CD14-positive monocyte (primary cell): ENCODE data around the gene IZUMO1. TPM values are rescaled to one million over a fixed set of nuclear protein-coding genes. Genes with fewer than 3 reads are reported as not detected.
A peak's percentile ranks its signal among the peaks of the same experiment; 100 is the strongest.

Experiments
- DNase-seq, 3 donors: peaks; one replicate each; pipeline ENCODE4 v3.0.0-alpha.2; 2011 to 2022
- H2AFZ ChIP-seq: 2 replicates; pipeline ENCODE4 v1.6.0; 2012; ENCODE audit warnings: mild to moderate bottlenecking, low read depth, low read length, inconsistent platforms; ENCODE audit not compliant: insufficient read depth, poor library complexity, severe bottlenecking
- H3K27ac ChIP-seq, 2 donors: 1 replicate in 1 of 2; 2 replicates in 1 of 2; pipeline ENCODE4 v1.5.1; 2012 to 2013; ENCODE audit warnings: low read length in 2 of 2, control low read depth in 1 of 2, inconsistent platforms in 1 of 2, low read depth in 1 of 2, mild to moderate bottlenecking in 1 of 2
- H3K27me3 ChIP-seq, 2 donors: one replicate each; pipeline versions ENCODE4 v1.6.0 to v1.6.1; 2011 to 2013; ENCODE audit warnings: low read length in 2 of 2; ENCODE audit not compliant: control insufficient read depth in 2 of 2, insufficient read depth in 2 of 2
- H3K36me3 ChIP-seq, 2 donors: replicated peaks in 1 of 2; 1 replicate in 1 of 2; 2 replicates in 1 of 2; pipeline versions ENCODE4 v1.5.1 to v1.6.1; 2012 to 2013; ENCODE audit warnings: low read length in 2 of 2, control low read depth in 1 of 2, inconsistent platforms in 1 of 2, mild to moderate bottlenecking in 1 of 2; ENCODE audit not compliant: insufficient read depth in 2 of 2, control insufficient read depth in 1 of 2
- H3K4me1 ChIP-seq, 2 donors: 1 replicate in 1 of 2; 2 replicates in 1 of 2; pipeline versions ENCODE4 v1.5.1 to v1.6.1; 2012 to 2013; ENCODE audit warnings: low read length in 2 of 2, control low read depth in 1 of 2, inconsistent platforms in 1 of 2, mild to moderate bottlenecking in 1 of 2, moderate library complexity in 1 of 2; ENCODE audit not compliant: insufficient read depth in 2 of 2, control insufficient read depth in 1 of 2
- H3K4me2 ChIP-seq: replicated peaks from 2 replicates; pipeline ENCODE3; 2012; ENCODE audit warnings: low read length, moderate library complexity, mild to moderate bottlenecking; ENCODE audit not compliant: poor library complexity, severe bottlenecking; ENCODE audit errors: extremely low read depth
- H3K4me3 ChIP-seq, 3 experiments: fragments of 200-600 bp in 1 of 3; sonication (generic) in 1 of 3; replicated peaks in 1 of 3; 1 replicate in 2 of 3; 2 replicates in 1 of 3; pipeline ENCODE4 v1.5.1; 2011 to 2013; ENCODE audit warnings: low read length in 3 of 3, mild to moderate bottlenecking in 3 of 3, control low read depth in 2 of 3, low read depth in 2 of 3, inconsistent platforms in 1 of 3, moderate library complexity in 1 of 3
- H3K79me2 ChIP-seq: 2 replicates; pipeline ENCODE4 v1.6.0; 2012; ENCODE audit warnings: mild to moderate bottlenecking, control low read depth, inconsistent platforms, low read length, moderate library complexity; ENCODE audit not compliant: insufficient read depth
- H3K9ac ChIP-seq: 2 replicates; pipeline ENCODE4 v1.6.0; 2017; ENCODE audit warnings: low read length, mild to moderate bottlenecking; ENCODE audit not compliant: insufficient read depth, poor library complexity, severe bottlenecking
- H3K9me3 ChIP-seq, 2 donors: replicated peaks in 1 of 2; 1 replicate in 1 of 2; 2 replicates in 1 of 2; pipeline versions ENCODE4 v1.5.1 to v1.6.1; 2012 to 2013; ENCODE audit warnings: low read length in 2 of 2, control low read depth in 1 of 2; ENCODE audit not compliant: control insufficient read depth in 1 of 2, insufficient read depth in 1 of 2
- H4K20me1 ChIP-seq: 2 replicates; pipeline ENCODE4 v1.6.0; 2012; ENCODE audit warnings: mild to moderate bottlenecking, low read length, control low read depth, moderate library complexity; ENCODE audit not compliant: insufficient read depth
- H3K27ac Mint-ChIP-seq, 7 donors: one replicate each; pipeline ENCODE4 v1.8.0; 2020; ENCODE audit warnings: mild to moderate bottlenecking in 7 of 7, mixed read lengths in 7 of 7, moderate library complexity in 6 of 7, inconsistent platforms in 2 of 7
- H3K27me3 Mint-ChIP-seq, 3 donors: one replicate each; pipeline ENCODE4 v1.8.0; 2021 to 2022; ENCODE audit warnings: low read depth in 3 of 3, mild to moderate bottlenecking in 3 of 3, mixed read lengths in 3 of 3, moderate library complexity in 3 of 3, inconsistent platforms in 1 of 3
- H3K36me3 Mint-ChIP-seq, 2 donors: one replicate each; pipeline ENCODE4 v1.8.0; 2020; ENCODE audit warnings: mixed read lengths in 2 of 2, inconsistent platforms in 1 of 2, mild to moderate bottlenecking in 1 of 2
- H3K4me1 Mint-ChIP-seq: one replicate; pipeline ENCODE4 v1.8.0; 2020; ENCODE audit warnings: mild to moderate bottlenecking, mixed read lengths
- H3K4me3 Mint-ChIP-seq, 2 donors: one replicate each; pipeline ENCODE4 v1.8.0; 2020; ENCODE audit warnings: mild to moderate bottlenecking in 2 of 2, mixed read lengths in 2 of 2, moderate library complexity in 1 of 2
- H3K9me3 Mint-ChIP-seq, 7 donors: one replicate each; pipeline ENCODE4 v1.8.0; 2020 to 2022; ENCODE audit warnings: mixed read lengths in 7 of 7, mild to moderate bottlenecking in 6 of 7, moderate library complexity in 6 of 7, inconsistent platforms in 2 of 7
- WGBS: methylation state at CpG from one replicate; pipeline ENCODE4 v1.1.5; 2013; ENCODE audit warnings: missing lambda C conversion rate; ENCODE audit not compliant: insufficient coverage; 5-methylcytosine and 5-hydroxymethylcytosine counted together
- intact Hi-C, 2 donors: fragments of 100-400 bp; cut with micrococcal nuclease; formaldehyde crosslinking; loops; one replicate each; pipeline versions ENCODE4 v1.15.0 to v1.15.1; 2023
- polyA plus RNA-seq, 3 donors: library from polyadenylated mRNA; depleted of rRNA in 1 of 3; unstranded in 2 of 3; stranded (reverse) in 1 of 3; fragments of 300-500 nt in 2 of 3; fragments of >200 nt in 1 of 3; fragmentation: Illumina TruSeq in 2 of 3; gene quantifications; 1 replicate in 2 of 3; 2 replicates in 1 of 3; pipeline ENCODE4 v1.2.3, GENCODE V29; 2012 to 2021
- TF ChIP-seq, protein P1 (sequence below): fragments of 200-600 bp; IDR thresholded peaks from one replicate; pipeline ENCODE4 v1.8.0; 2022; ENCODE audit warnings: antibody characterized with exemption, mild to moderate bottlenecking

IZUMO1 gene
- polyA plus RNA-seq, 3 donors = not detected

DNA sequence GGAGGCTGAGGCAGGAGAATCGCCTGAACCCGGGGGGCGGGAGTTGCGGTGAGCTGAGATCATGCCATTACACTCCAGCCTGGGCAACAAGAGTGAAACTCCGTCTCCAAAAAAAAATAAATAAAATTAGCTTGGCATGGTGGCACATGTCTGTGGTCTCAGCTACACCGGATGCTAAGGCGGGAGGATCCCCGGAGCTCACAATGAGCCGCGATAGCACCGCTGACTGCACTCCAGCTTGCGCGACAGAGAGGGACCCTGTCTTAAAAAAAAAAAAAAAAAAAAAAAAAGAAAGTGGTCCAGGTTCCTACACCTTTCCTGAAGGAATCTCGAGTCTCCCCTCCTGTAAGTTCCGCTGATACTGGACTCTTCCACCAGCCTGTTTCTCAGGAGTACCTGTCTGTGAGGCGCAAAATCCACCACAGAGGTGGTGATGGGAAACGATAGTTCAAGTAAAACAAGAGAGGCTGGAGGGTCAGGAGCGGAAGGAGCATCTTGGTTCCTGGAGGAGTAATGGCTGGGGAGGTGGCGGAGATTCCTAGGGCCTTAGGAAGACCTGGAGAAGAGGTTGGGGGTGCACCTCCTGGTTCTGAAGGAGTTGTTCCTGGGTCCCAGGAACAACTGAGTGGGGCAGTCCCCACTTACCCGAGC lies 5.3 kb upstream of the IZUMO1 start:
- Histone ChIP-seq H3K36me3 (no peaks in the 10 kb centered on the region), H3K9ac (no peak overlapping the region), H3K4me1 (peaks cover 13 to 21% of the 10 kb centered on the region in 2 donors), H3K4me3 (peak overlapping the region in 1 of 3 experiments; percentile 40), H3K4me2 (peak overlapping the region; percentile 39), H2AFZ (peak overlapping the region; percentile 56), H3K9me3 (no peaks in the 10 kb centered on the region), H3K27me3 (peaks cover 14 to 51% of the 10 kb centered on the region in 2 donors), H3K27ac (no peak overlapping the region), H3K79me2 (no peaks in the 10 kb centered on the region), H4K20me1 (no peaks in the 10 kb centered on the region)
- Mint-ChIP-seq H3K36me3 (peaks cover 0 to 3% of the 10 kb centered on the region in 2 donors), H3K9me3 (peaks cover 0 to 19% (median 8%) of the 10 kb centered on the region in 7 donors), H3K27me3 (peaks cover 41 to 70% (median 56%) of the 10 kb centered on the region in 3 donors), H3K4me1 (peaks cover 21% of the 10 kb centered on the region), H3K4me3 (peak overlapping the region; percentile 28 to 79), H3K27ac (no peak overlapping the region)
- intact Hi-C loops = no loop called here
- 27% methylated on average over 14 of the region's 20 CpGs for WGBS
- TF ChIP-seq, protein P1, sequence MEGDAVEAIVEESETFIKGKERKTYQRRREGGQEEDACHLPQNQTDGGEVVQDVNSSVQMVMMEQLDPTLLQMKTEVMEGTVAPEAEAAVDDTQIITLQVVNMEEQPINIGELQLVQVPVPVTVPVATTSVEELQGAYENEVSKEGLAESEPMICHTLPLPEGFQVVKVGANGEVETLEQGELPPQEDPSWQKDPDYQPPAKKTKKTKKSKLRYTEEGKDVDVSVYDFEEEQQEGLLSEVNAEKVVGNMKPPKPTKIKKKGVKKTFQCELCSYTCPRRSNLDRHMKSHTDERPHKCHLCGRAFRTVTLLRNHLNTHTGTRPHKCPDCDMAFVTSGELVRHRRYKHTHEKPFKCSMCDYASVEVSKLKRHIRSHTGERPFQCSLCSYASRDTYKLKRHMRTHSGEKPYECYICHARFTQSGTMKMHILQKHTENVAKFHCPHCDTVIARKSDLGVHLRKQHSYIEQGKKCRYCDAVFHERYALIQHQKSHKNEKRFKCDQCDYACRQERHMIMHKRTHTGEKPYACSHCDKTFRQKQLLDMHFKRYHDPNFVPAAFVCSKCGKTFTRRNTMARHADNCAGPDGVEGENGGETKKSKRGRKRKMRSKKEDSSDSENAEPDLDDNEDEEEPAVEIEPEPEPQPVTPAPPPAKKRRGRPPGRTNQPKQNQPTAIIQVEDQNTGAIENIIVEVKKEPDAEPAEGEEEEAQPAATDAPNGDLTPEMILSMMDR = no peak
- no peak for DNase-seq

DNA sequence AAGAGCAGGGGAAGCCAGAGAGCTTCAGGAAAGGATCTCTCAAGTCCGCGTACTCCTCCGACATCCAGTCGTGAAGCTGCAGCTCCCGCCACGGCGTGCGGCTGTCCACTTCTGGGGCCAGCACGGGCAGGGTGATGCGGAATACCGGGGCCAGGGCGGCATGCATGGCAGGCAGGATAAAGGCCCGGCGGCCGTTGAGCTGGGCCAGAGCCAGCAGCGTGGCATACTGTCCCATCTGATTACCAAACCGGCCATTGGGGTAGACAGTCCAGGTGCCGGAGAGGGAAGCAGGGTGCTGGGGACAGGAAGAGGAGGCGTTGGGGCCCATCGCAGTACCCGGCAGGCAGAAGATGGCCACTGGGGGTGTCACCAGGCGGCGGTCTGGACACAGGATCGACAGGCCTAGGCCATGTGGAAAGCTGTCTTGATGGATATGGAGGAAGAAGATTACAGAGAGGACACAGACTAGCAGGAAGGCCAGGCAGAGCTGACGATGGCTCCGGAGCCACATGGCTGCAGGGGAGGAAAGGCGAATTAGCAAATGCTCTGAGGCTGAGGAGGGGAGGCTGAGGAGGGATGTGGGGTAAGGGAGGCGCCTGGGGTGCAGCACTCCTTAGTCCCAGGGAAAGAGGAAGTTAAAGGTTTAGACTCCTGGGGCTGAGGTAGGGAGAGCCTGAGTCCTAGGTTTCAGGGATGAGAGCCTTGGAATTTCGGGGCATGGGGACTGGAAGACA lies 4.2 kb upstream of the IZUMO1 start:
- intact Hi-C loops = no loop called here
- Histone ChIP-seq H2AFZ (no peak overlapping the region), H4K20me1 (no peaks in the 10 kb centered on the region), H3K79me2 (no peaks in the 10 kb centered on the region), H3K9ac (no peak overlapping the region), H3K9me3 (peaks cover 0 to under 1% of the 10 kb centered on the region in 2 donors), H3K36me3 (no peaks in the 10 kb centered on the region), H3K4me1 (peaks cover 14 to 28% of the 10 kb centered on the region in 2 donors), H3K4me2 (no peak overlapping the region), H3K27ac (no peak overlapping the region), H3K4me3 (no peak overlapping the region), H3K27me3 (peaks cover 14 to 60% of the 10 kb centered on the region in 2 donors)
- H3K9me3 Mint-ChIP-seq = peaks cover 4 to 23% (median 13%) of the 10 kb centered on the region in 7 donors
- WGBS = 90% methylated on average over 26 of the region's 29 CpGs
- H3K4me1 Mint-ChIP-seq = peaks cover 30% of the 10 kb centered on the region
- peak overlapping the region in 1 of 7 donors; percentile 5 for H3K27ac Mint-ChIP-seq
- H3K36me3 Mint-ChIP-seq = peaks cover 3 to 5% of the 10 kb centered on the region in 2 donors
- DNase-seq = no peak
- H3K4me3 Mint-ChIP-seq = peak overlapping the region in 1 of 2 donors; percentile 77
- TF ChIP-seq, protein P1 = no peak
- peaks cover 48 to 80% (median 62%) of the 10 kb centered on the region in 3 donors for H3K27me3 Mint-ChIP-seq
